Measurements from ENCODE around the gene NTM.

Gene NTM

GRCh38 chr11:132100583-132100982 lies 730.2 kb downstream of the NTM start:
- ChIA-PET CTCF (interaction anchor here (0.6 to 1.6 kb wide), 2 partner anchors 11 to 19 kb away, joined by 4 to 5 read pairs; no protein-coding TSS in a partner anchor), POLR2A (no interaction called here)

GRCh38 chr11:132101881-132102280 lies 731.5 kb downstream of the NTM start:
- POLR2A ChIA-PET = no interaction called here
- no peak for DNase-seq (ENCODE audit: extremely low spot score)
- TF ChIP-seq ZNF384 (IDR thresholded peaks at IDR 0.05) (no peak), SUZ12 (IDR thresholded peaks at IDR 0.05) (no peak), LEF1 (IDR thresholded peaks at IDR 0.05; ENCODE audit: borderline replicate concordance) (no peak), HDGF (IDR thresholded peaks at IDR 0.05; ENCODE audit: borderline replicate concordance) (no peak), PKNOX1 (IDR thresholded peaks at IDR 0.05) (no peak), L3MBTL2 (conservative IDR thresholded peaks at IDR 0.05) (no peak), CTBP1 (IDR thresholded peaks at IDR 0.05; ENCODE audit: borderline replicate concordance) (no peak), FOXA1 (IDR thresholded peaks at IDR 0.05) (no peak), FOXK2 (IDR thresholded peaks at IDR 0.05) (no peak), ELF4 (IDR thresholded peaks at IDR 0.05) (no peak), BHLHE40 (IDR thresholded peaks at IDR 0.05; ENCODE audit: borderline replicate concordance) (no peak), TARDBP (IDR thresholded peaks at IDR 0.05) (no peak), ARNT (IDR thresholded peaks at IDR 0.05) (no peak), FOXM1 (IDR thresholded peaks at IDR 0.05; ENCODE audit: borderline replicate concordance) (no peak), SP1 (IDR thresholded peaks at IDR 0.05) (no peak), NFRKB (IDR thresholded peaks at IDR 0.05) (no peak)
- CTCF ChIA-PET = no interaction called here

More at GRCh38 chr11:132100583-132100982, 730.2 kb downstream of the NTM start:
- no peak for DNase-seq (ENCODE audit: extremely low spot score)
- TF ChIP-seq HDGF (IDR thresholded peaks at IDR 0.05; ENCODE audit: borderline replicate concordance) (no peak), NFRKB (IDR thresholded peaks at IDR 0.05) (no peak), ARNT (IDR thresholded peaks at IDR 0.05) (no peak), FOXK2 (IDR thresholded peaks at IDR 0.05) (no peak), SP1 (IDR thresholded peaks at IDR 0.05) (no peak), LEF1 (IDR thresholded peaks at IDR 0.05; ENCODE audit: borderline replicate concordance) (no peak), FOXA1 (IDR thresholded peaks at IDR 0.05) (no peak), PKNOX1 (IDR thresholded peaks at IDR 0.05) (no peak), ELF4 (IDR thresholded peaks at IDR 0.05) (no peak), SUZ12 (IDR thresholded peaks at IDR 0.05) (no peak), CTBP1 (IDR thresholded peaks at IDR 0.05; ENCODE audit: borderline replicate concordance) (no peak), L3MBTL2 (conservative IDR thresholded peaks at IDR 0.05) (no peak), BHLHE40 (IDR thresholded peaks at IDR 0.05; ENCODE audit: borderline replicate concordance) (no peak)

- ChIA-PET CTCF (no interaction called here), POLR2A (no interaction called here)
- DNase-seq (ENCODE audit: extremely low spot score) = no peak
- TF ChIP-seq HDGF (IDR thresholded peaks at IDR 0.05; ENCODE audit: borderline replicate concordance) (no peak), FOXA1 (IDR thresholded peaks at IDR 0.05) (no peak), PKNOX1 (IDR thresholded peaks at IDR 0.05) (no peak), SUZ12 (IDR thresholded peaks at IDR 0.05) (no peak), LEF1 (IDR thresholded peaks at IDR 0.05; ENCODE audit: borderline replicate concordance) (no peak), ARNT (IDR thresholded peaks at IDR 0.05) (no peak), SP1 (IDR thresholded peaks at IDR 0.05) (no peak), FOXM1 (IDR thresholded peaks at IDR 0.05; ENCODE audit: borderline replicate concordance) (no peak), L3MBTL2 (conservative IDR thresholded peaks at IDR 0.05) (no peak), TARDBP (IDR thresholded peaks at IDR 0.05) (no peak), ZNF384 (IDR thresholded peaks at IDR 0.05) (no peak), ELF4 (IDR thresholded peaks at IDR 0.05) (no peak), BHLHE40 (IDR thresholded peaks at IDR 0.05; ENCODE audit: borderline replicate concordance) (no peak)
Measured at GRCh38 chr11:132103021-132103420, 732.6 kb downstream of the NTM start.

- CTCF ChIA-PET = no interaction called here
- POLR2A ChIA-PET = no interaction called here
- no peak for DNase-seq (ENCODE audit: extremely low spot score)
- TF ChIP-seq FOXA1 (IDR thresholded peaks at IDR 0.05) = no peak
- TF ChIP-seq ELF4 (IDR thresholded peaks at IDR 0.05) = no peak
- no peak for TF ChIP-seq TARDBP (IDR thresholded peaks at IDR 0.05)
- TF ChIP-seq NFRKB (IDR thresholded peaks at IDR 0.05) = no peak
- TF ChIP-seq FOXM1 (IDR thresholded peaks at IDR 0.05; ENCODE audit: borderline replicate concordance) = no peak
- TF ChIP-seq CTBP1 (IDR thresholded peaks at IDR 0.05; ENCODE audit: borderline replicate concordance) = no peak
- TF ChIP-seq FOXK2 (IDR thresholded peaks at IDR 0.05) = no peak
- TF ChIP-seq SUZ12 (IDR thresholded peaks at IDR 0.05) = no peak
- TF ChIP-seq ZNF384 (IDR thresholded peaks at IDR 0.05) = no peak
- TF ChIP-seq ARNT (IDR thresholded peaks at IDR 0.05) = no peak
- TF ChIP-seq HDGF (IDR thresholded peaks at IDR 0.05; ENCODE audit: borderline replicate concordance) = no peak
Measured at GRCh38 chr11:132106096-132106982, 735.9 kb downstream of the NTM start.

- POLR2A ChIA-PET = no interaction called here
- CTCF ChIA-PET = interaction anchor here (1.7 kb wide), 1 partner anchor 11 kb away, joined by 4 read pairs; no protein-coding TSS in a partner anchor
- TF ChIP-seq LEF1 (IDR thresholded peaks at IDR 0.05; ENCODE audit: borderline replicate concordance) = no peak
- TF ChIP-seq TARDBP (IDR thresholded peaks at IDR 0.05) = no peak
- no peak for TF ChIP-seq L3MBTL2 (conservative IDR thresholded peaks at IDR 0.05)
- TF ChIP-seq FOXM1 (IDR thresholded peaks at IDR 0.05; ENCODE audit: borderline replicate concordance) = no peak
- TF ChIP-seq CTBP1 (IDR thresholded peaks at IDR 0.05; ENCODE audit: borderline replicate concordance) = no peak
- no peak for TF ChIP-seq ELF4 (IDR thresholded peaks at IDR 0.05)
- no peak for TF ChIP-seq PKNOX1 (IDR thresholded peaks at IDR 0.05)
- TF ChIP-seq FOXK2 (IDR thresholded peaks at IDR 0.05) = no peak
- TF ChIP-seq HDGF (IDR thresholded peaks at IDR 0.05; ENCODE audit: borderline replicate concordance) = no peak
- no peak for TF ChIP-seq ARNT (IDR thresholded peaks at IDR 0.05)
- DNase-seq (ENCODE audit: extremely low spot score) = no peak
Measured at GRCh38 chr11:132111316-132111715, 740.9 kb downstream of the NTM start.
